Dermis microvascular lymphatic vessel endothelial cell (primary cell): ENCODE results near the gene VRTN. TPM values are rescaled to one million over a fixed set of nuclear protein-coding genes. Genes with fewer than 3 reads are reported as not detected.
"Not testable (repeated sequence)": the region's sequence is repeated elsewhere in the genome, so short reads cannot be mapped to it uniquely, and the experiment has no call there.

Source experiments
- DNase-seq, 2 donors: peaks; one replicate each; pipeline versions ENCODE4 v3.0.0 to v3.0.0-alpha.2; 2010; ENCODE audit warnings: low read depth in 2 of 2
- total RNA-seq: library from RNA; depleted of rRNA; stranded (reverse); fragments of >200 nt; gene quantifications from 2 replicates; pipeline ENCODE4 v1.2.1, GENCODE V29; 2014

VRTN gene
- total RNA-seq, 1 donor from 2014 or later = not detected

GRCh38 chr14:74349757-74350156, 1.5 kb downstream of the VRTN start:
- DNase-seq = no peak

GRCh38 chr14:74350211-74350927, 2.1 kb downstream of the VRTN start:
- DNase-seq = no peak

- no peak for DNase-seq
Observed at GRCh38 chr14:74350928-74351323, 2.7 kb downstream of the VRTN start.

- no peak for DNase-seq
Observed at GRCh38 chr14:74356892-74357575, 8.8 kb downstream of the VRTN start.

GRCh38 chr14:74357585-74357984, 9.3 kb downstream of the VRTN start:
- no peak for DNase-seq

- DNase-seq = no peak
Observed at GRCh38 chr14:74358176-74358829, 10.0 kb downstream of the VRTN start.

GRCh38 chr14:74360163-74360562, 11.9 kb downstream of the VRTN start:
- DNase-seq = no peak

GRCh38 chr14:74362361-74362915, 14.2 kb downstream of the VRTN start:
- peak; percentile 47 to 65 for DNase-seq

- DNase-seq = no peak
Observed at GRCh38 chr14:74364271-74364880, 16.1 kb downstream of the VRTN start.

GRCh38 chr14:74368026-74368425, 19.8 kb downstream of the VRTN start:
- DNase-seq = no peak

- no peak for DNase-seq
Observed at GRCh38 chr14:74368441-74368840, 20.2 kb downstream of the VRTN start.

GRCh38 chr14:74377976-74378690, 29.9 kb downstream of the VRTN start:
- DNase-seq = no peak

GRCh38 chr14:74380172-74380571, 31.9 kb downstream of the VRTN start:
- DNase-seq = no peak

GRCh38 chr14:74380845-74381244, 32.6 kb downstream of the VRTN start:
- DNase-seq = no peak

GRCh38 chr14:74381571-74381970, 33.3 kb downstream of the VRTN start:
- DNase-seq = not testable (repeated sequence)

GRCh38 chr14:74382231-74382630, 34.0 kb downstream of the VRTN start:
- DNase-seq = no peak

GRCh38 chr14:74389980-74390379, 41.7 kb downstream of the VRTN start:
- no peak for DNase-seq

- not testable (repeated sequence) for DNase-seq
Observed at GRCh38 chr14:74390505-74390904, 42.2 kb downstream of the VRTN start.

- no peak for DNase-seq
Observed at GRCh38 chr14:74391479-74391878, 43.2 kb downstream of the VRTN start.

- DNase-seq = no peak
Observed at GRCh38 chr14:74392616-74393570, 44.6 kb downstream of the VRTN start.
